Endothelial cell of umbilical vein (primary cell): Measurements from ENCODE around the gene TGFBR3. TPM values are rescaled to one million over a fixed set of nuclear protein-coding genes. Genes with fewer than 3 reads are reported as not detected.

Experiments
- BruUV-seq: library from RNA; stranded (reverse); fragments of 400-500 nt; replicated peaks from 2 replicates; lab custom pipeline; 2021; lab: Mats Ljungman, UMichigan
- CTCF ChIA-PET: fragments of 300-600, 350-600 bp; sonication (Branson Sonifier 250); formaldehyde crosslinking; loops from one replicate; lab custom pipeline; 2021; ENCODE audit warnings: antibody characterized with exemption, inconsistent platforms; lab: Charles Lee
- POLR2A ChIA-PET: fragments of 300-600, 350-600 bp; sonication (Branson Sonifier 250); formaldehyde crosslinking; loops from one replicate; lab custom pipeline; 2021; ENCODE audit warnings: antibody characterized with exemption, inconsistent platforms; lab: Charles Lee
- DNase-seq: peaks from one replicate; pipeline ENCODE4 v3.0.0-alpha.2; 2011; ENCODE audit warnings: low read depth, low spot score
- FAIRE-seq: peaks from 2 replicates; lab custom pipeline; 2011; peaks lifted over from hg19 to GRCh38; lab: Jason Lieb, UNC
- H2AFZ ChIP-seq: 2 replicates; pipeline ENCODE4 v1.6.0; 2012; ENCODE audit warnings: low read depth, low read length, control low read depth, inconsistent platforms
- H3K27ac ChIP-seq: 2 replicates; pipeline ENCODE4 v1.5.1; 2011; ENCODE audit warnings: low read depth, mild to moderate bottlenecking, control low read depth, low read length, moderate library complexity; ENCODE audit not compliant: insufficient read depth
- H3K27me3 ChIP-seq, 2 experiments: 2 replicates each; pipeline versions ENCODE4 v1.6.0 to v1.6.1; 2011; ENCODE audit warnings: low read length in 2 of 2, mixed read lengths in 1 of 2; ENCODE audit not compliant: control insufficient read depth in 2 of 2, insufficient read depth in 2 of 2
- H3K36me3 ChIP-seq, 2 experiments: 2 replicates in 1 of 2; 3 replicates in 1 of 2; pipeline ENCODE4 v1.5.1; 2011; ENCODE audit warnings: low read length in 2 of 2, mild to moderate bottlenecking in 1 of 2, moderate library complexity in 1 of 2; ENCODE audit not compliant: control insufficient read depth in 2 of 2, insufficient read depth in 2 of 2; ENCODE audit errors: extremely low read depth in 1 of 2
- H3K4me1 ChIP-seq: 3 replicates; pipeline ENCODE4 v1.5.1; 2011; ENCODE audit warnings: mild to moderate bottlenecking, low read length; ENCODE audit not compliant: control insufficient read depth, insufficient read depth; ENCODE audit errors: extremely low read depth
- H3K4me2 ChIP-seq: 2 replicates; pipeline ENCODE4 v1.6.1; 2011; ENCODE audit warnings: low read length, control low read depth, mixed read lengths; ENCODE audit not compliant: insufficient read depth
- H3K4me3 ChIP-seq, 3 experiments: fragments of 200-600 bp in 1 of 3; sonication (generic), shearing (Covaris generic) in 1 of 3; replicated peaks in 1 of 3; 2 replicates each; pipeline ENCODE4 v1.5.1; 2011 to 2016; ENCODE audit warnings: control low read depth in 3 of 3, low read length in 3 of 3, mild to moderate bottlenecking in 2 of 3, inconsistent platforms in 1 of 3, low read depth in 1 of 3, moderate library complexity in 1 of 3; ENCODE audit not compliant: insufficient read depth in 1 of 3
- H3K79me2 ChIP-seq: 2 replicates; pipeline ENCODE4 v1.6.0; 2012; ENCODE audit warnings: low read length, inconsistent platforms; ENCODE audit not compliant: control insufficient read depth, insufficient read depth
- H3K9ac ChIP-seq: replicated peaks from 2 replicates; pipeline ENCODE3; 2011; ENCODE audit warnings: low read length, control low read depth; ENCODE audit not compliant: insufficient read depth; ENCODE audit errors: extremely low read depth
- H3K9me1 ChIP-seq: replicated peaks from 3 replicates; pipeline ENCODE4 v1.6.0; 2011; ENCODE audit warnings: mild to moderate bottlenecking, low read length; ENCODE audit not compliant: control insufficient read depth, insufficient read depth; ENCODE audit errors: extremely low read depth
- H3K9me3 ChIP-seq: replicated peaks from 2 replicates; pipeline ENCODE4 v1.5.1; 2012; ENCODE audit warnings: low read length, inconsistent platforms; ENCODE audit not compliant: control insufficient read depth, insufficient read depth
- H4K20me1 ChIP-seq: replicated peaks from 2 replicates; pipeline ENCODE3; 2011; ENCODE audit warnings: mild to moderate bottlenecking, low read length; ENCODE audit not compliant: control insufficient read depth, insufficient read depth; ENCODE audit errors: extremely low read depth
- CTCF ChIP-seq, 2 donors: IDR thresholded peaks; 1 replicate in 1 of 2; 2 replicates in 1 of 2; pipeline ENCODE4 v1.5.1; 2011; ENCODE audit warnings: low read length in 2 of 2, mild to moderate bottlenecking in 2 of 2, moderate library complexity in 2 of 2, control low read depth in 1 of 2, inconsistent platforms in 1 of 2, low read depth in 1 of 2; ENCODE audit not compliant: insufficient read depth in 1 of 2; ENCODE audit errors: extremely low read depth in 1 of 2
- EZH2 ChIP-seq: IDR thresholded peaks from 2 replicates; pipeline ENCODE4 v1.6.1; 2012; ENCODE audit warnings: borderline replicate concordance, low read depth, mild to moderate bottlenecking, moderate library complexity, low read length, inconsistent platforms; ENCODE audit not compliant: severe bottlenecking
- FOS ChIP-seq: IDR thresholded peaks from 2 replicates; pipeline ENCODE4 v1.6.1; 2011; ENCODE audit warnings: mild to moderate bottlenecking, low read length, moderate library complexity, borderline replicate concordance; ENCODE audit not compliant: insufficient read depth
- GATA2 ChIP-seq: IDR thresholded peaks from 2 replicates; pipeline ENCODE4 v1.7.0; 2011; ENCODE audit warnings: low read depth, mild to moderate bottlenecking, moderate library complexity, mixed read lengths, low read length; ENCODE audit not compliant: insufficient read length, insufficient read depth
- JUN ChIP-seq: IDR thresholded peaks from 2 replicates; pipeline ENCODE4 v1.6.1; 2011; ENCODE audit warnings: borderline replicate concordance, low read depth; ENCODE audit not compliant: insufficient read length, insufficient read depth
- MAX ChIP-seq: IDR thresholded peaks from 2 replicates; pipeline ENCODE4 v1.6.1; 2011; ENCODE audit not compliant: insufficient read depth, insufficient read length
- MYC ChIP-seq: IDR thresholded peaks from one replicate; pipeline ENCODE4 v1.6.1; 2011; ENCODE audit warnings: mild to moderate bottlenecking, low read depth, low read length
- POLR2A ChIP-seq: IDR thresholded peaks from 2 replicates; pipeline ENCODE4 v1.6.1; 2012; ENCODE audit warnings: low read depth, mild to moderate bottlenecking, control low read depth, low read length
- POLR2AphosphoS5 ChIP-seq: IDR thresholded peaks from 2 replicates; pipeline ENCODE4 v1.6.1; 2012; ENCODE audit warnings: low read depth, mild to moderate bottlenecking, control low read depth, low read length, moderate library complexity; ENCODE audit not compliant: insufficient read depth
- dilution Hi-C: fragments of 300-500 bp; cut with MboI; formaldehyde crosslinking; loops from one replicate; pipeline ENCODE4 v1.15.0; 2019; ENCODE audit warnings: low sequenced_read_pairs; ENCODE audit not compliant: extremely low pct_ligation_motif_present
- intact Hi-C: fragments of 100-400 bp; cut with micrococcal nuclease; formaldehyde crosslinking; loops from one replicate; pipeline ENCODE4 v1.10.0; 2022
- polyA plus RNA-seq, 4 experiments: library from polyadenylated mRNA; depleted of rRNA in 3 of 4; stranded (reverse) in 3 of 4; unstranded in 1 of 4; fragments of >200 nt; gene quantifications; 2 replicates each; pipeline versions ENCODE4 v1.2.1 to v1.2.3, GENCODE V29; 2011 to 2012; ENCODE audit warnings: missing spikeins in 1 of 4
- total RNA-seq: library from RNA; stranded (reverse); gene quantifications from 2 replicates; pipeline ENCODE4 v1.2.3, GENCODE V29; 2021

TGFBR3 gene
- total and polyA plus RNA-seq, 2 donors (not counting 3 experiments of a cell fraction or from before 2014, with no cell fraction given): 8.0 to 13.4 TPM

DNA sequence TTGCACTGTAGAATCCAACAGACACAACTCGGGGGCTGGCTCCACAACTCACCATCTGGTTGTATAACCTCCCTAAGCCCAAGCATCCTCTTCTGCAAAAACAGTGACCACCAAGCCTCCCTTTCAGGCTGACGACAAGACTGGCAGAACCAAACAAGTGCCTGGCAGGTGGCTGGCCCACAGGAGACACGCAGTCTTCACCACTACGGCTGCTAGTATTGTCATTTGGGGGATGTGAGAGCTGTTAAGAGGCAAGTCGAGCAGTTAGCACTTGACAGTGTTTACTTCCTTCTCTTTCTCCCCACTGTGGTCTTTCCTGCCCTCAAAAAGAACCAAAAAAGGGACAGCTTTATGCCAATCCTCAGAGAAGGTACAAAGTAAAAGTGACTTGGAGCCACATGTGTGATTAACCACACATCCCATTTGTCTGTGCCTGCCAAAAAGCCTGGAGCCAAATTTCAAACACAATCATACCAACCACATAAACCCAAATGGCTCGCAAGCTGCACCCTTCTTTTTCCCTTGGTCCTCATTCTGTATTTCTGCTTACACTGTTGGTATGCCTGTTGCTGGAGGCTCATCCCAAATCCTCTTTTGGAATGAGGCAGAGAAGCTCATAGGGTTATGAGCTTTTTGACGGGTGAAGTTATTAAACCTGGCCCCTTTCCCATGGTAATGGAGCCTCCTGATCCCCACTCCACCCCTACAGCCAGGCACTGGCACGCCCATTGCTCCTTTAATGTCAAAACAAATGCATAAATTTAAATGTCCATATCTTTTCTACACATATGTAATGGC, 94.1 kb downstream of the TGFBR3 start:
- FAIRE-seq (no peak), DNase-seq (no peak)
- TF ChIP-seq GATA2: no peak
- TF ChIP-seq JUN: no peak
- TF ChIP-seq CTCF (IDR thresholded peaks at IDR 0.05; ENCODE audit: extremely low read depth in 1 of 2, insufficient read depth in 1 of 2, low read depth in 1 of 2, low read length in 2 of 2): no peak
- no peak for TF ChIP-seq POLR2AphosphoS5
- no peak for TF ChIP-seq EZH2
- TF ChIP-seq MYC: no peak
- no peak for TF ChIP-seq POLR2A
- TF ChIP-seq FOS: no peak
- TF ChIP-seq MAX: no peak
- no peaks in the 10 kb centered on the region for H4K20me1 ChIP-seq
- H3K4me1 ChIP-seq: peaks cover 14% of the 10 kb centered on the region
- no peaks in the 10 kb centered on the region for H3K36me3 ChIP-seq
- H3K27ac ChIP-seq: no peak overlapping the region
- no TSS peak for BruUV-seq
- no peaks in the 10 kb centered on the region for H3K9me1 ChIP-seq
- no peak overlapping the region for H3K4me3 ChIP-seq
- H3K79me2 ChIP-seq: no peaks in the 10 kb centered on the region
- no peak overlapping the region for H3K9ac ChIP-seq
- intact Hi-C loops (loop anchor here (5.0 kb wide), 1 partner anchor 135 kb away; no protein-coding TSS in a partner anchor), dilution Hi-C loops (no loop called here)
- ChIA-PET CTCF (interaction anchor here (1.2 to 2.5 kb wide), 7 partner anchors 10 to 263 kb away, joined by 3 to 7 read pairs (median 3); no protein-coding TSS in a partner anchor), POLR2A (no interaction called here)
- H3K27me3 ChIP-seq: no peaks in the 10 kb centered on the region
- H2AFZ ChIP-seq: no peak overlapping the region
- H3K4me2 ChIP-seq: no peak overlapping the region
- no peaks in the 10 kb centered on the region for H3K9me3 ChIP-seq
